Inflammatory macrophage treated with lipopolysaccharide for 4 hours (primary cell): Measurements from ENCODE around the gene G6PC1.
"Not testable (repeated sequence)": the region's sequence is repeated elsewhere in the genome, so short reads cannot be mapped to it uniquely, and the experiment has no call there.

Source experiments
- DNase-seq: peaks from one replicate; pipeline ENCODE4 v3.0.0-alpha.2; 2020

The G6PC1 gene

DNA sequence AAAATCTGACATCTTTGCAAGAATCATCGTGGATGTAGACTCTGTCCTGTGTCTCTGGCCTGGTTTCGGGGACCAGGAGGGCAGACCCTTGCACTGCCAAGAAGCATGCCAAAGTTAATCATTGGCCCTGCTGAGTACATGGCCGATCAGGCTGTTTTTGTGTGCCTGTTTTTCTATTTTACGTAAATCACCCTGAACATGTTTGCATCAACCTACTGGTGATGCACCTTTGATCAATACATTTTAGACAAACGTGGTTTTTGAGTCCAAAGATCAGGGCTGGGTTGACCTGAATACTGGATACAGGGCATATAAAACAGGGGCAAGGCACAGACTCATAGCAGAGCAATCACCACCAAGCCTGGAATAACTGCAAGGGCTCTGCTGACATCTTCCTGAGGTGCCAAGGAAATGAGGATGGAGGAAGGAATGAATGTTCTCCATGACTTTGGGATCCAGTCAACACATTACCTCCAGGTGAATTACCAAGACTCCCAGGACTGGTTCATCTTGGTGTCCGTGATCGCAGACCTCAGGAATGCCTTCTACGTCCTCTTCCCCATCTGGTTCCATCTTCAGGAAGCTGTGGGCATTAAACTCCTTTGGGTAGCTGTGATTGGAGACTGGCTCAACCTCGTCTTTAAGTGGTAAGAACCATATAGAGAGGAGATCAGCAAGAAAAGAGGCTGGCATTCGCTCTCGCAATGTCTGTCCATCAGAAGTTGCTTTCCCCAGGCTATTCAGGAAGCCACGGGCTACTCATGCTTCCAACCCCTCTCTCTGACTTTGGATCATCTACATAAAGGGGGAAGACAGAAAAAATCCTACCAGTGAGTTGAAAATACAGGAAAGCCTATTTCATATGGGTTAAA, at the start of gene G6PC1:
TSS of gene G6PC1 (plus strand) at position 340 of the 872 bp plus-strand sequence. CDS start at position 418, 78 bp downstream.
- no peak for DNase-seq

DNA sequence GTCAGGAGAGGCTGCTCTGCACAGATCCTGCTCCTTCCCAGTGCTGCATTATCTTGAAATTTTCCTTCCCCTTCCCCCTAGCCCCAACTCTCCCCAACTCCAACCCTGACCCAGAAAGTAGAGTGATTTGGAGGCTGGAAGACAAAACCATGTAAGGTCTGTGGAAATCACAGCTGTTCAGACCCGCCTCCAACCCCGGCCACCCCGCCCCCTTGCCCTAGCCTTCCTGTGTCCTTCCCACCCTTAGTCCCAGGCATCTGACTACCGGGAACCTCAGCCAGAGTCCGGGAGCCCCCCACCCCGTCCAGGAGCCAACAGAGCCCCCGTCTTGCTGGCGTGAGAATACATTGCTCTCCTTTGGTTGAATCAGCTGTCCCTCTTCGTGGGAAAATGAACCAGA, 49.6 kb upstream of the G6PC1 start, which contains the start of gene AOC3:
TSS of gene AOC3 (plus strand) at position 246 of the 400 bp plus-strand sequence. CDS start at position 391, 145 bp downstream.
- no peak for DNase-seq

DNA sequence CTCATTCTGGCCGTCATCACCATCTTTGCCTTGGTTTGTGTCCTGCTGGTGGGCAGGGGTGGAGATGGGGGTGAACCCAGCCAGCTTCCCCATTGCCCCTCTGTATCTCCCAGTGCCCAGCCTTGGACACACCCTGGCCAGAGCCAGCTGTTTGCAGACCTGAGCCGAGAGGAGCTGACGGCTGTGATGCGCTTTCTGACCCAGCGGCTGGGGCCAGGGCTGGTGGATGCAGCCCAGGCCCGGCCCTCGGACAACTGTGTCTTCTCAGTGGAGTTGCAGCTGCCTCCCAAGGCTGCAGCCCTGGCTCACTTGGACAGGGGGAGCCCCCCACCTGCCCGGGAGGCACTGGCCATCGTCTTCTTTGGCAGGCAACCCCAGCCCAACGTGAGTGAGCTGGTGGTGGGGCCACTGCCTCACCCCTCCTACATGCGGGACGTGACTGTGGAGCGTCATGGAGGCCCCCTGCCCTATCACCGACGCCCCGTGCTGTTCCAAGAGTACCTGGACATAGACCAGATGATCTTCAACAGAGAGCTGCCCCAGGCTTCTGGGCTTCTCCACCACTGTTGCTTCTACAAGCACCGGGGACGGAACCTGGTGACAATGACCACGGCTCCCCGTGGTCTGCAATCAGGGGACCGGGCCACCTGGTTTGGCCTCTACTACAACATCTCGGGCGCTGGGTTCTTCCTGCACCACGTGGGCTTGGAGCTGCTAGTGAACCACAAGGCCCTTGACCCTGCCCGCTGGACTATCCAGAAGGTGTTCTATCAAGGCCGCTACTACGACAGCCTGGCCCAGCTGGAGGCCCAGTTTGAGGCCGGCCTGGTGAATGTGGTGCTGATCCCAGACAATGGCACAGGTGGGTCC, 49.0 kb upstream of the G6PC1 start:
- not testable (repeated sequence) for DNase-seq

DNA sequence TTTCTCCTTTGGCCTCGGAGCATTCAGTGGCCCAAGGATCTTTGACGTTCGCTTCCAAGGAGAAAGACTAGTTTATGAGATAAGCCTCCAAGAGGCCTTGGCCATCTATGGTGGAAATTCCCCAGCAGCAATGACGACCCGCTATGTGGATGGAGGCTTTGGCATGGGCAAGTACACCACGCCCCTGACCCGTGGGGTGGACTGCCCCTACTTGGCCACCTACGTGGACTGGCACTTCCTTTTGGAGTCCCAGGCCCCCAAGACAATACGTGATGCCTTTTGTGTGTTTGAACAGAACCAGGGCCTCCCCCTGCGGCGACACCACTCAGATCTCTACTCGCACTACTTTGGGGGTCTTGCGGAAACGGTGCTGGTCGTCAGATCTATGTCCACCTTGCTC, 48.2 kb upstream of the G6PC1 start:
- no peak for DNase-seq

DNA sequence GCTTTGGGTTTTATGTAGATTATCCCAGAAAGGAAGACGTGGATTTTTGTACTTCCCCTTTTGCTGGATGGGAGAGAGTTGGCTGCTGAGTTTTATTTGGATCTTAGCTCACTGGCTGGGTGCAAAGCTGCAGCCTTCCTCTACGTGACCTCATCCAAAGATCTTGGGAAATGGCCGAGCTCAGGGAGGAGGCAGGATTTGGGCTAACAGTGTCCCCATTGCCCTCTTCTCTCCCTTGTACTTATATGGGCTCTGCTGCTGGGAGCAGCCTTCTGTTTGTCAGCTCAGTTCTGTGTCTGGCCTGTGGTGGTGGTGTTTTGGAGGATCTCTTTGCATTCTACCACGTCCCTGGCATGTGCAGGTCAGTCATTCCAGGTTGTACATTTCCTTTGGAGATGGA, 47.6 kb upstream of the G6PC1 start:
- peak; percentile 38 for DNase-seq

DNA sequence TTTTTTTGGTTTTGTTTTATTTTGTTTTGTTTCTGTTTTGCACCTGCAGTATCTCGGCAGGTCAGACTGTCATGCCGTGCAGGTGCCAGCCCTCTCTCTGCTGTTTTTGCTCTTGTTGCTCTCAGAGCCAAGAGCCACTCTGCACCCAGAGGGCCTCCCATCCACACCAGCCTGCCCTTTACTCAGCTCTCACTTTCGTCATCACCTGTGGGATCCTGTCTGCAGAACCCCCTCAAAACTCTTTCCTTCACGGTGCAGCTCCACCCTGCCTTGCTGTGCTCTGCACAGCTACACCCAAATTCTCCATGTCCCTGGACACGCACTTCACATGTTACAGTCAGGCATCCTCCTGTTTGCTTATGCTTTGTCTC, 47.0 kb upstream of the G6PC1 start:
- no peak for DNase-seq

DNA sequence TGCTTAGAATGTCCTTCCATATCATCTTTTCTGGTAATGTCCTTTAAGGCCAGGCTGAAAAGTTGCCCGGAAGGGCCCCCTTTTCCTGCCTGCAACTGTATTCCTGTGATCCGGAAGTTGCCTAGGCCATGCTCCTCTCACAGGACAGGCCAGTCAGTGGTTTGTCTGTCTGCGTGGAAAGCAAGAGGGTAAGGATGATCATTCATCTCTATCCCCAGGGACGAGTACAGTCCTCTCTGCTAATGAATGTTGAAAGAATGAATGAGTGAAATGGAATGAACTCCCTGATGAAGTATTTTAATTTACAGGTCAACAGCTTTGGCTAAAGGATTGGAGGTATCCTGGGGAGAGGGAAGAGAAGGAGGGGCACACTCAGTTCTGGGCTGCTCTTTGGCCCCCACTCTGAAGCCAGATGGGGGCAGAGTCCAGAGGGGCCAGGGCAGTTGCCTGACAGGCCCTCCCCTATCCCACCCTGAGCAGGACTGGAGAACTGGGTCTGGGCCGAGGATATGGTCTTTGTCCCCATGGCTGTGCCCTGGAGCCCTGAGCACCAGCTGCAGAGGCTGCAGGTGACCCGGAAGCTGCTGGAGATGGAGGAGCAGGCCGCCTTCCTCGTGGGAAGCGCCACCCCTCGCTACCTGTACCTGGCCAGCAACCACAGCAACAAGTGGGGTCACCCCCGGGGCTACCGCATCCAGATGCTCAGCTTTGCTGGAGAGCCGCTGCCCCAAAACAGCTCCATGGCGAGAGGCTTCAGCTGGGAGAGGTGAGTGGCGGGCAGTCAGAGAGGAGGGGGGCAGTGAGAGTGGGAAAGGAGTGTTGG, 46.4 kb upstream of the G6PC1 start:
- no peak for DNase-seq

DNA sequence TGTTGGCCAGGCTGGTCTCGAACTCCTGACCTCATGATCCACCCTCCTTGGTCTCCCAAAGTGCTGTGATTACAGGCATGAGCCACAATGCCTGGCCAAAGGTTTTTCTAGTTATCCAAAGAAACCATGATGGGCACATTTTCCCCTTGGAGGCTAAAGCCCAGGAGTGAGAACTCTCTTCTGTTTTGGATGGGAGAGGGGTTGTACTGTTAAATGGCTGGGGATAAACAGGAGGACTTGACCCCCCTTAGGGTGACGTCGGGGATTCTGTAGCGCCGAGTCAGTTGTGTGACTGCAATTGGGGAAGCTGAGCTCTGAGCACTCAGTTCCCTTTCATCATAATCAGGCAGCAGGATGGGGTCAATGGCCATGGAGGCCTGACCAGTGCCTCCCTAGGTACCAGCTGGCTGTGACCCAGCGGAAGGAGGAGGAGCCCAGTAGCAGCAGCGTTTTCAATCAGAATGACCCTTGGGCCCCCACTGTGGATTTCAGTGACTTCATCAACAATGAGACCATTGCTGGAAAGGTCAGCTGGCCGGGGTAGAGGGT, 45.5 kb upstream of the G6PC1 start:
- peak; percentile 64 for DNase-seq

DNA sequence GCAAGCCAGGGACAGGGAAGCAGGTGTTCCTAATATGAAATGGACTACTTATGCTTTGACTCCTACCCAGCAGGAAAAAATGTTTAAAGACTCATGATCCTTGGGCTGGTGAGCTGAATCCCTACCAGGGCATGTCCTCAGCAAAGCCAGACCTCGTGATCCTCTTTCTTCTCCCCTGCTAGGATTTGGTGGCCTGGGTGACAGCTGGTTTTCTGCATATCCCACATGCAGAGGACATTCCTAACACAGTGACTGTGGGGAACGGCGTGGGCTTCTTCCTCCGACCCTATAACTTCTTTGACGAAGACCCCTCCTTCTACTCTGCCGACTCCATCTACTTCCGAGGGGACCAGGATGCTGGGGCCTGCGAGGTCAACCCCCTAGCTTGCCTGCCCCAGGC, 44.5 kb upstream of the G6PC1 start:
- not testable (repeated sequence) for DNase-seq

DNA sequence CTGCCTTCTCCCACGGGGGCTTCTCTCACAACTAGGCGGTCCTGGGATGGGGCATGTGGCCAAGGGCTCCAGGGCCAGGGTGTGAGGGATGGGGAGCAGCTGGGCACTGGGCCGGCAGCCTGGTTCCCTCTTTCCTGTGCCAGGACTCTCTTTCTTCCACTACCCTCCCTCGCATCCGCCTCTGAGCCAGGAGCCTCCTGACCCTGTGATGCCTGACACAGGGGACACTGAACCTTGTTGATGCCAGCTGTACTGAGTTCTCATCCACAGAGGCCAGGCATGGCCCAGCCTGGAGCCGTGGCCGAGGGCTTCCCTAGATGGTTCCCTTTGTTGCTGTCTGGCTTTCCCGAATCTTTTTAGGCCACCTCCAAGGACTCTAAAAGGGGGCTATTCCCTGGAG, 44.1 kb upstream of the G6PC1 start:
- DNase-seq = not testable (repeated sequence)

DNA sequence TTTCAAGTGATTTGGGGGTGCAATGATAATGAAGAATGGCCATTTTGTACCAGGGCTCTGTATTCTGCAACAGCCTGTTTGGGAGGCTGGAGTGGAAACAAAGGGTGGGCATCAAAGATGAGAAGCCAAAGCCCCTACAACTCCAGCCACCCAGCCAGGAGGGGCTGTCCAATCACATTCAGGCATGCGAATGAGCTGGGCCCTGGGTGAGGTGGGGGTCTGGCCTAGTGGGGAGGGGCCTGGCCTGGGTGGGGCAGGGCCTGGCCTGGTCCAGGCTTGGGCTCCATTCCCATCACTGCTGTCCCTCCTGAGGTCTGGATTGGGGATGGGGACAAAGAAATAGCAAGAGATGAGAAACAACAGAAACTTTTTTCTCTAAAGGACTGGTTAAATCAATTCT, 43.2 kb upstream of the G6PC1 start:
- no peak for DNase-seq

DNA sequence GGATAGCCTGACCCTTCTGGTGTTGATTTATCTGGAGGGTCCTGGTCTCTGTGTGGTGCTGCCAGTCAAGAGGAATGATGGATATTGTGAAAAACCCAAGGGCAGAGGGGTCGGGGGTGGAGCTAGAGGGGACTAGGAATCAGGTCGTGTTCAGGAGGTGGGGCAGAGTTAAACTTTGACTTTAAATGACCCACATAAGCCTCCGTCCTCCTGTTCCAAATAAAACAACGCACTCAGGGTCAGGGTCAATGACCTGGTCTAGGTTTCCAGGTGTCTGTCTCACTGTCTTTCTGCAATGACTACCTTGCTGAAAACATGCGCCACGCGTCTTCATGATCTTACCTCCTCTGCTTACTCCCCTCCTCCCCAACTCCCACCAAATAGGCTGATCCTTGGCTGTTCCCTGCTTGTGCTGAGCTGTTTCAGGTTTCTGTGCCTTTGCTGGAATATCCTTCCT, 34.9 kb upstream of the G6PC1 start:
- DNase-seq = no peak

DNA sequence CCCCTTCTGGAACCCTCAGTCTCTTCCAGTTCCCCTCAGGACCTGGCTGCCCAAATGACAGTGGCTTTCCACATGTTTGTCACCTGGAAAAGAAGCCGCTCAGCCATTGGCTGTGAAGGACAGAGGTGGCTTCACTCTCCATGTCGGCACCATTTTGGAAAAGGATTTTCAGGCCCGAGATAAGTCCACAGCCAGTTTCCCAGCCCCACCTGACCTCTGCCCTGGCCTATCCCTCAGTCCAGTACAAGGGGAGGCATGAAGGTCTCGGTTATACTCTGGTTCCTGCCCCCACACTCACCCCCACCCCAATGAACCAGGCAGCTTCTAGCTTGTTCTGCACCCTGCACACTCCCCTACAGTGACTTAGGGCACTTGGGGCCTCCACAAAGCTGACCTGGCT, 34.4 kb upstream of the G6PC1 start:
- DNase-seq = no peak

DNA sequence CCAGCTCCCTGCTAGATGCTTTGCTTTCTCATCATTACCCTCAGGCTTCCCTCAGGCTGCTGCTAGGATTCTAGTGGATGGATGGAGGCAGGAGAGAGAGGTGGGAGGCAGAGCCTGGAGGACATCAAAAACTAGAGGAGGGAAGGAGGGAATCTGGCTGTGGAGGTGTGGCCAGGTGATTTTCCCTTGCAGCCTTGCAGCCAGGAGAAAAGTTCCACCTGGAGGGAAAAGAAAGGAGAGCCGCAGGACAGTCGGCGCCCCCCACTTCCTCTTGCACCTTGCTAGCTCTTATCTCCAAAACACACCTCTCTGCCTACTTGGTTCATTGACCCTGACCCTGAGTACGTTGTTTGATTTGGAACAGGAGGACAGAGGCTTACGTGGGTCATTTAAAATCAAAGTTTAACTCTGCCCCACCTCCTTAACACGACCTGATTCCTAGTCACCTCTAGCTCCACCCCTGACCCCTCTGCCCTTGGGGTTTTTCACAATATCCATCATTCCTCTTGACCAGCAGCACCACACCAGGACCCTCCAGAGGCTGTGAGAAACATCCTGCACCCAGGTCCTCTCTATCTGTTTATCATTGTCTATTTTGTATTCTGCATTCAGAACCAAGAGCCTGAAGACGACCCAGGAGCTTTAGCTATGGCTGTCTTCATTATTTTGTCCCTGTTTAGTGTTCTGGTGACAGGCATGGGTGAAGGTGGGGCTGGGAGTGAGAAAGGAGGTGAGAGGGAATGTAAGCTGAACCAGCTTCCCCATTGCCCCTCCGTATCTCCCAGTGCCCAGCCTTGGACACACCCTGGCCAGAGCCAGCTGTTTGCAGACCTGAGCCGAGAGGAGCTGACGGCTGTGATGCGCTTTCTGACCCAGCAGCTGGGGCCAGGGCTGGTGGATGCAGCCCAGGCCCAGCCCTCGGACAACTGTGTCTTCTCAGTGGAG, 33.7 kb upstream of the G6PC1 start:
- no peak for DNase-seq

DNA sequence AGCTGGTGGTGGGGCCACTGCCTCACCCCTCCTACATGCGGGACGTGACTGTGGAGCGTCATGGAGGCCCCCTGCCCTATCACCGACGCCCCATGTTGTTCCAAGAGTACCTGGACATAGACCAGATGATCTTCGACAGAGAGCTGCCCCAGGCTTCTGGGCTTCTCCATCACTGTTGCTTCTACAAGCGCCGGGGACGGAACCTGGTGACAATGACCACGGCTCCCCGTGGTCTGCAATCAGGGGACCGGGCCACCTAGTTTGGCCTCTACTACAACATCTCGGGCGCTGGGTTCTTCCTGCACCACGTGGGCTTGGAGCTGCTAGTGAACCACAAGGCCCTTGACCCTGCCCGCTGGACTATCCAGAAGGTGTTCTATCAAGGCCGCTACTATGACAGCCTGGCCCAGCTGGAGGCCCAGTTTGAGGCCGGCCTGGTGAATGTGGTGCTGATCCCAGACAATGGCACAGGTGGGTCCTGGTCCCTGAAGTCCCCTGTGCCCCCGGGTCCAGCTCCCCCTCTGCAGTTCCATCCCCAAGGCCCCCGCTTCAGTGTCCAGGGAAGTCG, 32.8 kb upstream of the G6PC1 start:
- not testable (repeated sequence) for DNase-seq

DNA sequence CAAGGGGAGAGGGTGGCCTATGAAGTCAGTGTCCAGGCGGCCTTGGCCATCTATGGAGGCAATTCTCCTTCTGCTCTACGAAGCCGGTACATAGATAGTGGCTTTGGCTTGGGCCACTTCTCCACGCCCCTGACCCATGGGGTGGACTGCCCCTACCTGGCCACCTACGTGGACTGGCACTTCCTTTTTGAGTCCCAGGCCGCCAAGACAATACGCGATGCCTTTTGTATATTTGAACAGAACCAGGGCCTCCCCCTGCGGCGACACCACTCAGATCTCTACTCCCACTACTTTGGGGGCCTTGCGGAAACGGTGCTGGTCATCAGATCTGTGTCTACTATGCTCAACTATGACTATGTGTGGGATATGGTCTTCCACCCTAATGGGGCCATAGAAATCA, 32.3 kb upstream of the G6PC1 start:
- DNase-seq = no peak

DNA sequence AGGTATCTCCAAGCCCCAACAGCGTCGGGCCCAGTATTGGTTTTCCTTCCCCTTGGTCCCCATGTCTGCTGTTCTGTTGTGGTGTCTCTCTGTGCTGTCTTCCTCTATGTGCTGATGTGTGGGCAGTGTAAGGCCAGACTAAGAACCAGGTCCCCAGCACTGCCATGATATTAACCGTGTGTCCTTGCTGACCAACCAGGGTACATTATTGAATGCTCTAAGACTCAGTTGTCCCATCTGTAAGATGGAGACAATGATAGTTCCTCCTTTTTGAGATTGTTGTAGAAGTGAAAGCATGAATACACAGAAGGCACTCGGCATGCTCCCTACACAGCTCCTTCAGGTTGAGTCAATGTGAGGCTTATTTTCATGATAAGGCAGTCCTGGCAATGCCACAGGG, 29.0 kb upstream of the G6PC1 start:
- DNase-seq = no peak

DNA sequence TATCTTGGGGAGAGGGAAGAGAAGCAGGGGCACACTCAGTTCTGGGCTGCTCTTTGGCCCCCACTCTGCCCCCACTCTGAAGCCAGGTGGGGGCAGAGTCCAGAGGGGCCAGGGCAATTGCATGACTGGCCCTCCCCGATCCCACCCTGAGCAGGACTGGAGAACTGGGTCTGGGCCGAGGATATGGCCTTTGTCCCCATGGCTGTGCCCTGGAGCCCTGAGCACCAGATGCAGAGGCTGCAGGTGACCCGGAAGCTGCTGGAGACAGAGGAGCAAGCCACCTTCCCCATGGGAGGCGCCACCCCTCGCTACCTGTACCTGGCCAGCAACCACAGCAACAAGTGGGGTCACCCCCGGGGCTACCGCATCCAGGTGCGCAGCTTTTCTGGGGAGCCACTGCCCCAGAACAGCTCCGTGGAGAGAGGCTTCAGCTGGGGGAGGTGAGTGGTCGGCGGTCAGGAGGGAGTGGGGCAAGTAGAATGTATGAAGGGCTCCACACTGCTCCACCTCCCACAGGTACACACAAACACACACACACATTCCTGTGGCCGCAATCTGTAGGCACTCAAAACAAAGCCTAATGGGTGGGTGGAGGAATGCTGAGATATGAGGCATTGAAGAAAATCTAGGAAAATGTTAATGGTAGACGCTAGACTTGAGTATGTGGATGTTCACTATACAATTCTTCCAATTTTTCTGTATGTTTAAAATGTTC, 28.2 kb upstream of the G6PC1 start:
- no peak for DNase-seq

DNA sequence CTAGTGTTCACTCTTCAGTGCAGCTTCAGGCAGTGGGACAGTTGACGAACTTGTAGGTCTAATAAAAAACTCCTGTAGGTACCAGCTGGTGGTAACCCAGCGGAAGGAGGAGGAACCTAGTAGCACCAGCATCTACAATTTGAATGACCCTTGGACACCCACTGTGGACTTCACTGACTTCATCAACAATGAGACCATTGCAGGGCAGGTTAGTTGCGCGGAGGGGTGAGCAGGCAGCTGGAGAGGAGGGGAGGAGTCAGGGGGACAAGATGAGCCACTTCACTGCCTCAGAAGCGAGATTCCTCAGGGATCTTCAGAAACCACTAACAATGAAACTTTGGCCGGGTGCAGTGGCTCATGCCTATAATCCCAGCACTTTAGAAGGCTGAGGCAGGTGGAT, 27.3 kb upstream of the G6PC1 start:
- no peak for DNase-seq
